GM12878 (cell line): ENCODE results near the gene CCNL2. TPM values are rescaled to one million over a fixed set of nuclear protein-coding genes. Genes with fewer than 3 reads are reported as not detected.
A peak's percentile ranks its signal among the peaks of the same experiment; 100 is the strongest.

Source experiments
- ATAC-seq: fragments of 200-7000 bp; cut with Tn5 transposase; 3 replicates; pipeline ENCODE4 v1.9.1; 2020; ENCODE audit warnings: mild to moderate bottlenecking, moderate library complexity
- BruUV-seq: library from RNA; stranded (reverse); fragments of 400-500 nt; replicated peaks from 2 replicates; lab custom pipeline; 2021; lab: Mats Ljungman, UMichigan
- CTCF ChIA-PET: fragments of 300-600 bp; sonication (Branson Sonifier 250); formaldehyde crosslinking; extraction: SDS; loops from one replicate; lab custom pipeline; 2021; ENCODE audit warnings: inconsistent platforms; lab: Yijun Ruan, JAX
- POLR2A ChIA-PET: fragments of 350-600 bp; formaldehyde crosslinking; extraction: SDS; loops from one replicate; lab custom pipeline; 2021; ENCODE audit warnings: inconsistent platforms; lab: Charles Lee
- RAD21 ChIA-PET: fragments of 300-600 bp; sonication (Branson Sonifier 250); formaldehyde crosslinking; loops from one replicate; lab custom pipeline; 2023; ENCODE audit warnings: antibody characterized with exemption; ENCODE audit not compliant: unreplicated experiment; lab: Charles Lee
- SMC1A ChIA-PET: fragments of 300-600 bp; sonication (Branson Sonifier 250); formaldehyde crosslinking; loops from one replicate; lab custom pipeline; 2023; ENCODE audit not compliant: unreplicated experiment, uncharacterized antibody; lab: Charles Lee
- DNase-seq: peaks from one replicate; pipeline ENCODE4 v3.0.0-alpha.2; 2011; ENCODE audit warnings: low read depth, low spot score
- FAIRE-seq: peaks from 3 replicates; lab custom pipeline; 2011; peaks lifted over from hg19 to GRCh38; lab: Jason Lieb, UNC
- H2AFZ ChIP-seq: 2 replicates; pipeline ENCODE4 v1.6.0; 2011; ENCODE audit warnings: low read depth, low read length, control low read depth; ENCODE audit not compliant: control insufficient read depth
- H3K27ac ChIP-seq: 2 replicates; pipeline ENCODE4 v1.5.1; 2011; ENCODE audit warnings: control low read depth; ENCODE audit not compliant: control insufficient read depth, insufficient read depth
- H3K27me3 ChIP-seq, 2 experiments: replicated peaks in 1 of 2; 2 replicates each; pipeline versions ENCODE4 v1.6.0 to v1.6.1; 2011; ENCODE audit warnings: low read length in 1 of 2; ENCODE audit not compliant: control insufficient read depth in 2 of 2, insufficient read depth in 2 of 2
- H3K36me3 ChIP-seq, 2 experiments: 2 replicates each; pipeline ENCODE4 v1.5.1; 2011; ENCODE audit warnings: low read length in 1 of 2; ENCODE audit not compliant: control insufficient read depth in 2 of 2, insufficient read depth in 2 of 2
- H3K4me1 ChIP-seq: 2 replicates; pipeline ENCODE4 v1.6.1; 2011; ENCODE audit warnings: mild to moderate bottlenecking, low read length, moderate library complexity, mixed read lengths; ENCODE audit not compliant: control insufficient read depth, insufficient read depth
- H3K4me2 ChIP-seq: 2 replicates; pipeline ENCODE4 v1.6.0; 2011; ENCODE audit warnings: control low read depth; ENCODE audit not compliant: control insufficient read depth, insufficient read depth
- H3K4me3 ChIP-seq: fragments of 200-600 bp; sonication (generic); 2 replicates; pipeline ENCODE4 v1.5.1; 2016
- H3K79me2 ChIP-seq: 2 replicates; pipeline ENCODE4 v1.6.0; 2011; ENCODE audit warnings: low read length; ENCODE audit not compliant: control insufficient read depth, insufficient read depth
- H3K9ac ChIP-seq: 2 replicates; pipeline ENCODE4 v1.8.0; 2011; ENCODE audit warnings: low read length, control low read depth, mixed read lengths; ENCODE audit not compliant: control insufficient read depth, insufficient read depth
- H3K9me3 ChIP-seq: replicated peaks from 3 replicates; pipeline ENCODE4 v1.5.1; 2011; ENCODE audit warnings: mild to moderate bottlenecking, low read length; ENCODE audit not compliant: control insufficient read depth, insufficient read depth
- H4K20me1 ChIP-seq: 2 replicates; pipeline ENCODE4 v1.6.0; 2011; ENCODE audit not compliant: control insufficient read depth, insufficient read depth
- GABPA ChIP-seq: IDR thresholded peaks from 2 replicates; pipeline ENCODE4 v1.6.1; 2014; ENCODE audit warnings: antibody characterized with exemption, low read depth, mild to moderate bottlenecking, inconsistent platforms
- PBX3 ChIP-seq: IDR thresholded peaks from 2 replicates; pipeline ENCODE4 v1.6.1; 2011; ENCODE audit warnings: mild to moderate bottlenecking, low read depth, low read length, moderate library complexity; ENCODE audit not compliant: insufficient replicate concordance
- SUZ12 ChIP-seq: fragments of 200-600 bp; sonication (generic); IDR thresholded peaks from one replicate; pipeline ENCODE4 v1.6.1; 2018; ENCODE audit warnings: antibody characterized with exemption, mild to moderate bottlenecking; ENCODE audit not compliant: unreplicated experiment
- TCF12 ChIP-seq: IDR thresholded peaks from 2 replicates; pipeline ENCODE4 v1.6.1; 2011; ENCODE audit warnings: low read depth, mild to moderate bottlenecking, low read length
- WGBS: methylation state at CpG from one replicate; pipeline ENCODE4 v1.1.6; 2016; ENCODE audit warnings: low lambda C conversion rate; ENCODE audit not compliant: insufficient replicate concordance, insufficient coverage; ENCODE audit errors: missing lambda C conversion rate; 5-methylcytosine and 5-hydroxymethylcytosine counted together
- in situ Hi-C: fragments of 300-500 bp; cut with MboI; formaldehyde crosslinking; loops from 9 replicates; pipeline ENCODE4 v1.14.3; 2018; ENCODE audit warnings: mixed read lengths
- intact Hi-C: fragments of 100-400 bp; cut with micrococcal nuclease; formaldehyde crosslinking; loops from one replicate; pipeline ENCODE4 v1.14.2; 2022; ENCODE audit not compliant: unreplicated experiment
- polyA plus RNA-seq, 11 experiments: library from polyadenylated mRNA; depleted of rRNA in 4 of 11; unstranded in 6 of 11; stranded (reverse) in 5 of 11; fragments of >200 nt; fragmentation: Nextera tagmentation in 4 of 11; fragmentation: Illumina TruSeq in 1 of 11; extraction: Ambion mirVana in 4 of 11; extraction: Trizol in 1 of 11; gene quantifications; 1 replicate in 1 of 11; 2 replicates in 10 of 11; pipeline versions ENCODE4 v1.2.1 to v1.2.3, GENCODE V29; 2011 to 2016; ENCODE audit warnings: inconsistent platforms in 2 of 11, missing spikeins in 2 of 11, low read depth in 1 of 11
- total RNA-seq, 4 experiments: library from RNA; depleted of rRNA in 3 of 4; stranded (reverse); fragments of >200 nt in 3 of 4; fragmentation: Illumina TruSeq in 1 of 4; extraction: Trizol in 1 of 4; gene quantifications; 2 replicates each; pipeline versions ENCODE4 v1.2.1 to v1.2.3, GENCODE V29; 2013 to 2021

CCNL2 gene
- total and polyA plus RNA-seq, 10 of the 15 experiments (the other 5 are each of a cell fraction or from before 2014, with no cell fraction given) = 2.1 to 143 (median 101) TPM

- TF ChIP-seq TCF12 = no peak
- TF ChIP-seq GABPA = no peak
These were observed 42.9 kb downstream of the CCNL2 start (continued) for GRCh38 chr1:1356166-1356795.

DNA sequence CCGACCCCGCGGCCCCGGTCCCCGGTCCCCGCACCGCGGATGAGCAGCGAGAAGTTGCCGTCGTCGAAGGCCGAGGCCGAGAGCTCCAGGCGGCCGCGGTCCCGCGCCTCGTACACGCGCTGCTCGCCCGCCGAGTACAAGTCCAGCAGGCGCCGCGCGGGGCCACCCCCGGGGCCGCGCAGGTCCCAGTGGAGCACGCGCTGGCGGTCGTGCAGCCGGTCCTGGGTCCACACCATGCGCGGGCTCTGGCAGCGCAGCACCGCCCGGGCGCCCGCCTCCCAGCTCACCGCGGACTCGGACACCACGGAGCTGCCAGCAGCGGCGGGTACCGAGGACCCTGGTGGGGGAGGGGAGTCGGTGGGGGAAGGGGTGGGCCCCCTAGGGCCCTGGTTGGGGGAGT lies 43.7 kb downstream of the CCNL2 start:
- H3K79me2 ChIP-seq = no peaks in the 10 kb centered on the region
- ATAC-seq (no peak), FAIRE-seq (no peak)
- no peak overlapping the region for H3K4me3 ChIP-seq
- no peaks in the 10 kb centered on the region for H4K20me1 ChIP-seq
- POLR2A ChIA-PET = no interaction called here
- CTCF ChIA-PET = no interaction called here
- SMC1A ChIA-PET = no interaction called here
- H3K36me3 ChIP-seq = no peaks in the 10 kb centered on the region
- H3K9ac ChIP-seq = no peak overlapping the region
- in situ Hi-C loops (no loop called here), intact Hi-C loops (no loop called here)
- H3K4me2 ChIP-seq = no peak overlapping the region
- no TSS peak for BruUV-seq
- H2AFZ ChIP-seq = no peak overlapping the region
- H3K27ac ChIP-seq = no peak overlapping the region
- peaks cover 5% of the 10 kb centered on the region for H3K4me1 ChIP-seq
- no peak for TF ChIP-seq PBX3
- peak; percentile 54 for TF ChIP-seq SUZ12
- TF ChIP-seq, all 136 proteins: peak for 1
- RAD21 ChIA-PET = no interaction called here
- DNase-seq = no peak
- Histone ChIP-seq H3K9me3 (no peaks in the 10 kb centered on the region), H3K27me3 (peaks cover 0 to 3% of the 10 kb centered on the region in 2 experiments; a peak in 2 of 4 replicates)
- 27% methylated on average over 13 of the region's 52 CpGs for WGBS
